HepG2 (cell line): Measurements from ENCODE around the gene TSGA10IP. TPM values are rescaled to one million over a fixed set of nuclear protein-coding genes. Genes with fewer than 3 reads are reported as not detected.

Source experiments
- HOXA5 ChIP-seq: sonication (generic); formaldehyde crosslinking; IDR thresholded peaks from 2 replicates; pipeline ENCODE4 v1.4.0; 2020; ENCODE audit warnings: missing genetic modification reagents
- JUNB ChIP-seq: sonication (generic); formaldehyde crosslinking; IDR thresholded peaks from 2 replicates; pipeline ENCODE4 v1.8.0; 2022; ENCODE audit warnings: missing genetic modification reagents, mild to moderate bottlenecking, borderline replicate concordance
- RBM39 ChIP-seq: fragments of 200-400 bp; formaldehyde crosslinking; IDR thresholded peaks from one replicate; pipeline ENCODE4 v1.6.1; 2018; ENCODE audit warnings: antibody characterized with exemption, mild to moderate bottlenecking, low read depth, low read length; ENCODE audit not compliant: poor library complexity, severe bottlenecking
- TSC22D2 ChIP-seq: sonication (generic); formaldehyde crosslinking; IDR thresholded peaks from 2 replicates; pipeline ENCODE4 v1.5.1; 2020; ENCODE audit warnings: missing genetic modification reagents, mild to moderate bottlenecking, borderline replicate concordance
- ZIK1 ChIP-seq: sonication (generic); formaldehyde crosslinking; IDR thresholded peaks from 2 replicates; pipeline ENCODE4 v1.5.0; 2020; ENCODE audit warnings: mild to moderate bottlenecking, low read depth, missing genetic modification reagents, borderline replicate concordance
- ZNF253 ChIP-seq: sonication (generic); formaldehyde crosslinking; IDR thresholded peaks from 2 replicates; pipeline ENCODE4 v1.8.0; 2022; ENCODE audit warnings: mild to moderate bottlenecking, missing genetic modification reagents, borderline replicate concordance
- ZNF256 ChIP-seq: sonication (generic); formaldehyde crosslinking; conservative IDR thresholded peaks from 2 replicates; pipeline ENCODE4 v1.4.0; 2020; ENCODE audit warnings: missing genetic modification reagents
- ZNF260 ChIP-seq: sonication (generic); formaldehyde crosslinking; IDR thresholded peaks from 2 replicates; pipeline ENCODE4 v1.4.0; 2020; ENCODE audit warnings: missing genetic modification reagents, low read depth, mild to moderate bottlenecking, borderline replicate concordance
- ZNF329 ChIP-seq: sonication (generic); formaldehyde crosslinking; IDR thresholded peaks from 2 replicates; pipeline ENCODE4 v1.9.0; 2021; ENCODE audit warnings: low read depth, mild to moderate bottlenecking, missing genetic modification reagents
- ZNF337 ChIP-seq: sonication (generic); formaldehyde crosslinking; IDR thresholded peaks from 2 replicates; pipeline ENCODE4 v1.5.1; 2020; ENCODE audit warnings: missing genetic modification reagents, low read depth, mild to moderate bottlenecking, borderline replicate concordance
- ZNF383 ChIP-seq: sonication (generic); formaldehyde crosslinking; IDR thresholded peaks from 2 replicates; pipeline ENCODE4 v1.4.0; 2020; ENCODE audit warnings: missing genetic modification reagents, mild to moderate bottlenecking, borderline replicate concordance
- ZNF543 ChIP-seq: sonication (generic); formaldehyde crosslinking; IDR thresholded peaks from 2 replicates; pipeline ENCODE4 v1.4.0; 2020; ENCODE audit warnings: mild to moderate bottlenecking, missing genetic modification reagents
- ZNF569 ChIP-seq: sonication (generic); formaldehyde crosslinking; IDR thresholded peaks from 2 replicates; pipeline ENCODE4 v1.5.0; 2020; ENCODE audit warnings: mild to moderate bottlenecking, missing genetic modification reagents, moderate library complexity, borderline replicate concordance
- ZNF672 ChIP-seq: sonication (generic); formaldehyde crosslinking; IDR thresholded peaks from 2 replicates; pipeline ENCODE4 v1.8.1; 2022; ENCODE audit warnings: missing genetic modification reagents
- polyA plus RNA-seq, 8 experiments: library from polyadenylated mRNA; depleted of rRNA in 3 of 8; stranded (reverse) in 7 of 8; unstranded in 1 of 8; fragments of >200 nt; fragmentation: Illumina TruSeq in 4 of 8; extraction: Trizol in 4 of 8; gene quantifications; 2 replicates each; pipeline versions ENCODE4 v1.2.1 to v1.2.3, GENCODE V29; 2011 to 2016; ENCODE audit warnings: low read depth in 4 of 8, missing spikeins in 1 of 8, mixed read lengths in 1 of 8; ENCODE audit not compliant: insufficient read depth in 1 of 8
- total RNA-seq, 5 experiments: library from RNA; depleted of rRNA; stranded (reverse); fragments of >200 nt; fragmentation: Illumina TruSeq; extraction: Trizol; gene quantifications; 2 replicates each; pipeline ENCODE4 v1.2.3, GENCODE V29; 2016; ENCODE audit warnings: low read depth in 1 of 5
- TF ChIP-seq, protein P1 (sequence below): sonication (generic); formaldehyde crosslinking; IDR thresholded peaks from 2 replicates; pipeline ENCODE4 v1.8.1; 2023; ENCODE audit warnings: mild to moderate bottlenecking, missing genetic modification reagents
- TF ChIP-seq, protein P2 (sequence below): conservative IDR thresholded peaks from 2 replicates; pipeline ENCODE4 v1.6.1; 2018; ENCODE audit warnings: missing genetic modification reagents
- TF ChIP-seq, protein P3 (sequence below): sonication (generic); IDR thresholded peaks from 2 replicates; pipeline ENCODE4 v1.6.1; 2016; ENCODE audit warnings: low read depth, borderline replicate concordance
- TF ChIP-seq, protein P4 (sequence below): sonication (generic); formaldehyde crosslinking; IDR thresholded peaks from 2 replicates; pipeline ENCODE4 v1.4.0; 2020; ENCODE audit warnings: mild to moderate bottlenecking, missing genetic modification reagents
- TF ChIP-seq, protein P5 (sequence below): sonication (generic); formaldehyde crosslinking; IDR thresholded peaks from 2 replicates; pipeline ENCODE4 v1.5.1; 2020; ENCODE audit warnings: missing genetic modification reagents, mild to moderate bottlenecking, borderline replicate concordance

TSGA10IP gene
- total and polyA plus RNA-seq, 2 of the 13 experiments (the other 11 are each of a cell fraction or from before 2014, with no cell fraction given), result not detected

DNA sequence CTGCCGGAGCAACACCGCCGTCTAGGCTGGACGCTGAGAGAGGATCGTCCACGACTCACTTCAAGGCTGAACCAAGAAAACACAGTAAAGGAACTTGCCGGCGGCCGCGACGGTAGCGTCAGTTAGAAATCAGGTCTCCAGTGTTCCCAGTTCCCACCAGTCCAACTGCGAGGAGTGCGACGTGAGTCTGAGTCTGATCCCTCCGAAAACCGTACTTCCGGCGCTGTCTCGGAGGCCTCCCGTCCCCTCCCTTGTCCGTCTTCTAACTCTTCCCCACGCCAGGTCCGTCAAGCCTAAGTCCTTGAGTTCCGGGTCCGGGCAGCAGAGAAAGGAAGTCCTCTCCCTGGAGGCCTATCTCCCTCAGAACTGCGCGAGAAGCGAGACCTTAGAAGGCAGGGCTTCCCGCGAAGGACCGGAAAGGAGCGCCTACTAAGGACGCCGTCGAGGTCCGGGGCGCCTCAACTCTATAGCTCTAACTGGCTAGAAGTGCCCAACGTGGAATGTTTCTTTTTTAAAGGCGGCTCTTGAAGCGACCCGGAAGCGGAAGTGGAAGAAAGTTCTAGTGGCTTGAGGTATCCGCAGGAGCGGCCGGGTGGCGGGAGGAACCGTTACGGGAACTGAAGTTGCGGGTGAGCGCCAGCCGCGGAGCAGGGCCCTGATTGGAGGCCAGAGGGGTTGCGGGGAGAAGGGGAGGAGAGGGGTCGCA is 56.8 kb downstream of the TSGA10IP start, which contains the start of the genes BANF1 and EIF1AD (continued):
- TF ChIP-seq ZNF256 (CRISPR knock-in tag) (peak; percentile 72), ZNF569 (CRISPR knock-in tag) (no peak), ZNF543 (CRISPR knock-in tag) (peak; percentile 94), ZIK1 (peak; percentile 76; the same call in 1 of the 2 replicates), RBM39 (peak; percentile 69), ZNF383 (CRISPR knock-in tag) (peak; percentile 67; the same call in 1 of the 2 replicates), ZNF337 (CRISPR knock-in tag) (0 out of 2 replicates have a peak, but pooled peaks have one; percentile 39), TSC22D2 (CRISPR knock-in tag) (0 out of 2 replicates have a peak, but pooled peaks have one; percentile 63), ZNF253 (CRISPR knock-in tag) (no peak; the same call in 1 of the 2 replicates), ZNF329 (0 out of 2 replicates have a peak, but pooled peaks have one; percentile 49), JUNB (peak; percentile 60; the same call in 1 of the 2 replicates), ZNF672 (CRISPR knock-in tag) (no peak), ZNF260 (no peak; the same call in 1 of the 2 replicates), HOXA5 (CRISPR knock-in tag) (peak; percentile 48)
- TF ChIP-seq, protein P1, sequence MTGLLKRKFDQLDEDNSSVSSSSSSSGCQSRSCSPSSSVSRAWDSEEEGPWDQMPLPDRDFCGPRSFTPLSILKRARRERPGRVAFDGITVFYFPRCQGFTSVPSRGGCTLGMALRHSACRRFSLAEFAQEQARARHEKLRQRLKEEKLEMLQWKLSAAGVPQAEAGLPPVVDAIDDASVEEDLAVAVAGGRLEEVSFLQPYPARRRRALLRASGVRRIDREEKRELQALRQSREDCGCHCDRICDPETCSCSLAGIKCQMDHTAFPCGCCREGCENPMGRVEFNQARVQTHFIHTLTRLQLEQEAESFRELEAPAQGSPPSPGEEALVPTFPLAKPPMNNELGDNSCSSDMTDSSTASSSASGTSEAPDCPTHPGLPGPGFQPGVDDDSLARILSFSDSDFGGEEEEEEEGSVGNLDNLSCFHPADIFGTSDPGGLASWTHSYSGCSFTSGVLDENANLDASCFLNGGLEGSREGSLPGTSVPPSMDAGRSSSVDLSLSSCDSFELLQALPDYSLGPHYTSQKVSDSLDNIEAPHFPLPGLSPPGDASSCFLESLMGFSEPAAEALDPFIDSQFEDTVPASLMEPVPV (CRISPR knock-in tag), result peak; percentile 55; the same call in 1 of the 2 replicates
- TF ChIP-seq, protein P2, sequence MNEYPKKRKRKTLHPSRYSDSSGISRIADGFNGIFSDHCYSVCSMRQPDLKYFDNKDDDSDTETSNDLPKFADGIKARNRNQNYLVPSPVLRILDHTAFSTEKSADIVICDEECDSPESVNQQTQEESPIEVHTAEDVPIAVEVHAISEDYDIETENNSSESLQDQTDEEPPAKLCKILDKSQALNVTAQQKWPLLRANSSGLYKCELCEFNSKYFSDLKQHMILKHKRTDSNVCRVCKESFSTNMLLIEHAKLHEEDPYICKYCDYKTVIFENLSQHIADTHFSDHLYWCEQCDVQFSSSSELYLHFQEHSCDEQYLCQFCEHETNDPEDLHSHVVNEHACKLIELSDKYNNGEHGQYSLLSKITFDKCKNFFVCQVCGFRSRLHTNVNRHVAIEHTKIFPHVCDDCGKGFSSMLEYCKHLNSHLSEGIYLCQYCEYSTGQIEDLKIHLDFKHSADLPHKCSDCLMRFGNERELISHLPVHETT (CRISPR knock-in tag), result peak; percentile 97
- TF ChIP-seq, protein P3, sequence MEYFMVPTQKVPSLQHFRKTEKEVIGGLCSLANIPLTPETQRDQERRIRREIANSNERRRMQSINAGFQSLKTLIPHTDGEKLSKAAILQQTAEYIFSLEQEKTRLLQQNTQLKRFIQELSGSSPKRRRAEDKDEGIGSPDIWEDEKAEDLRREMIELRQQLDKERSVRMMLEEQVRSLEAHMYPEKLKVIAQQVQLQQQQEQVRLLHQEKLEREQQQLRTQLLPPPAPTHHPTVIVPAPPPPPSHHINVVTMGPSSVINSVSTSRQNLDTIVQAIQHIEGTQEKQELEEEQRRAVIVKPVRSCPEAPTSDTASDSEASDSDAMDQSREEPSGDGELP, result no peak
- TF ChIP-seq, protein P4, sequence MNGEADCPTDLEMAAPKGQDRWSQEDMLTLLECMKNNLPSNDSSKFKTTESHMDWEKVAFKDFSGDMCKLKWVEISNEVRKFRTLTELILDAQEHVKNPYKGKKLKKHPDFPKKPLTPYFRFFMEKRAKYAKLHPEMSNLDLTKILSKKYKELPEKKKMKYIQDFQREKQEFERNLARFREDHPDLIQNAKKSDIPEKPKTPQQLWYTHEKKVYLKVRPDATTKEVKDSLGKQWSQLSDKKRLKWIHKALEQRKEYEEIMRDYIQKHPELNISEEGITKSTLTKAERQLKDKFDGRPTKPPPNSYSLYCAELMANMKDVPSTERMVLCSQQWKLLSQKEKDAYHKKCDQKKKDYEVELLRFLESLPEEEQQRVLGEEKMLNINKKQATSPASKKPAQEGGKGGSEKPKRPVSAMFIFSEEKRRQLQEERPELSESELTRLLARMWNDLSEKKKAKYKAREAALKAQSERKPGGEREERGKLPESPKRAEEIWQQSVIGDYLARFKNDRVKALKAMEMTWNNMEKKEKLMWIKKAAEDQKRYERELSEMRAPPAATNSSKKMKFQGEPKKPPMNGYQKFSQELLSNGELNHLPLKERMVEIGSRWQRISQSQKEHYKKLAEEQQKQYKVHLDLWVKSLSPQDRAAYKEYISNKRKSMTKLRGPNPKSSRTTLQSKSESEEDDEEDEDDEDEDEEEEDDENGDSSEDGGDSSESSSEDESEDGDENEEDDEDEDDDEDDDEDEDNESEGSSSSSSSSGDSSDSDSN, result peak; percentile 92
- TF ChIP-seq, protein P5, sequence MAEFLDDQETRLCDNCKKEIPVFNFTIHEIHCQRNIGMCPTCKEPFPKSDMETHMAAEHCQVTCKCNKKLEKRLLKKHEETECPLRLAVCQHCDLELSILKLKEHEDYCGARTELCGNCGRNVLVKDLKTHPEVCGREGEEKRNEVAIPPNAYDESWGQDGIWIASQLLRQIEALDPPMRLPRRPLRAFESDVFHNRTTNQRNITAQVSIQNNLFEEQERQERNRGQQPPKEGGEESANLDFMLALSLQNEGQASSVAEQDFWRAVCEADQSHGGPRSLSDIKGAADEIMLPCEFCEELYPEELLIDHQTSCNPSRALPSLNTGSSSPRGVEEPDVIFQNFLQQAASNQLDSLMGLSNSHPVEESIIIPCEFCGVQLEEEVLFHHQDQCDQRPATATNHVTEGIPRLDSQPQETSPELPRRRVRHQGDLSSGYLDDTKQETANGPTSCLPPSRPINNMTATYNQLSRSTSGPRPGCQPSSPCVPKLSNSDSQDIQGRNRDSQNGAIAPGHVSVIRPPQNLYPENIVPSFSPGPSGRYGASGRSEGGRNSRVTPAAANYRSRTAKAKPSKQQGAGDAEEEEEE (CRISPR knock-in tag), result no peak
